HG02610 (cell line): ENCODE measurements around the gene LIF.

Experiments used
- ATAC-seq: cut with Tn5 transposase; IDR thresholded peaks from one replicate; pipeline ENCODE4 v1.9.1; 2021; ENCODE audit warnings: mild to moderate bottlenecking, moderate library complexity; ENCODE audit not compliant: unreplicated experiment

LIF gene

DNA sequence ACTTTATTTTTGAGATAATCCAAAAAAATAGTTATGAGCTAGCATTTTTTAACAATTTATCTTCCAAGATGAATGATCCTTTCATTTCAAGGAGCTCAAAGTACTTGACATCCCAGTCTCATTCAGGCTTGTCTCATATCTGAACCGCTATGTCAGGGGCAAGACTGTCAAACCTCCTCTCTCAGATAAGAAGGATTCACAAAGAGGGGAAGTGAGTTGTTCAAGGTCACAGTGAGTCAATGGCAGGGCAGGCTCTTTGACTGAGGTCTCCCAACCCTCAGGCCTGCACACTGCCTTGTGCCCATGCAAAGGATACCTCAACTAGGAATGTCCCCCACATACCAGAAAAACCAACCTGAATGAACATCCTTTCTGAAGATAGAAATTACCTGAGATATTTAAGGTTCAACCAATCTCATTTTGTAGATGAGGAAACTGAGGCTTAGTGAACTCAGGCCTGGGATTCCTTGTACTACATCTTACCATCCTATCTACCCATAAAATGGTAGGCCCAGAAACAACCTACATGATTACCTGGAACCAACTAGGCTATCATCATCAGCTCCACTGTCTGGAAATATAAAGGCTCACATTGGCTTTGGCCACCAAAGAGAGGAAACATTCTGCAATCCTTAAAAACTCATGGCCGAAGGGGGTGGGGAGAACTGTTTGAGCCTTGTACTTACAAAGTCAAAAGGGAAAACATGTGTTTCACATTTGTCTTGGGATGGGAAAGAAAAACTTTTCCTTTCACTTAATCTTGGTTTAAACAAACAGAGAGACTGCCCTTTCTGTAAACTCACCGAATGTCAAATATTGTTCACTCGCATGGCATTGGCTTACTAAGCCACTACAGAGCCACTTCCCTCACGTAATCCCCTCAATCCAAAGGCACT lies 51.1 kb downstream of the LIF start:
- no peak for ATAC-seq

DNA sequence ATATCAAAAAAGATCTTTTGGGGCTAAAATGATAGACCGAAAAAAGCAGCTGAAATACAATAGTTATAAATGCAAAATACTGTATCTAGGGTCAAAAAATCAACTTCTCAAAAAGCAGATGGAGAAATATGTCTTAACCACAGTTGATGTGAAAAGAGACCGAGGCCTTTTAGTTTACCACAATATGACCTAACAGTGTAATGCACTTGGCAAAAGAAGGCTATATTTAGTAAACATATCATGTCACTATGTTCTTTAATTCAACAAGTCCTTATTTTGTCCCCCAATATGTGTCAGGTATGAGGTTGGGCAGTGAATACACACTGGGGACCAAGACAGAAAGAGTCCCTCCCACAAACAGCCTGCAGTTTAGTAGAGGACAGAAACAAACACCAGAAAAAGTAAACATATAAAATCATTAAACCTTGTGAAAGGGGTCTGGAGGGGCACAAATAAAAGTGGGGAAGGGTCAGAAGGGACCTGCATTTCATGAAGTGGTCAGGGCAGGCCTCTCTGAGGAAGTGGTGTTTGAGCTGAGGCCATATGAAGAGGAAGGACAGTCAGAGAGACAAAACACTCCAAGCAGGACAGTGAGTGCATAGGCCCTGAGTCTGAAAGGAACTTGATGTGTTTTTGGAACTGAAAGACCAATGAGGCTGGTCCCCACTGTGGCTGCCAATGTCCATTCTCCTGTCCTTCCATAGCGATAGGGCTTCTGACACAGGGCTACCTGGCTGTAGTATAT lies 53.4 kb downstream of the LIF start:
- ATAC-seq = no peak

DNA sequence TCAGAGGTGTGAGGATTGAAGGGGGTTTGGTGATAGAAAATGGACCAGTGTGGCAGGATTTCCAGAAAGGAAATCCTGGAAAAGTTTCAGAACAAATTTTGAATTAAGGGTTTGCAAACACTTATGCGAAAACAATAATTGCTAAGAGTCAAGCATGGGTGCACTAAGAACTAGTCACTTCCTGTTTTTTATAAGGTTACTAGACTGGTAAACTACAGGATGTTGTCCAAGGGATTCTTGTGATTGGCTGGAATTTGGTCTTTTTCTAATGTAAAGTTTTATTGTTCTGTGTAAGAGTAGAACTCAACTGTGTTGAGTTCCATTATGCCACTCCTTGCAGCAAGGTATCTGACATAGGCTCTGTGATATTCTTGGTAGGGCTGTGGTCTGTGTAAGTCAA lies 54.1 kb downstream of the LIF start:
- ATAC-seq = no peak

DNA sequence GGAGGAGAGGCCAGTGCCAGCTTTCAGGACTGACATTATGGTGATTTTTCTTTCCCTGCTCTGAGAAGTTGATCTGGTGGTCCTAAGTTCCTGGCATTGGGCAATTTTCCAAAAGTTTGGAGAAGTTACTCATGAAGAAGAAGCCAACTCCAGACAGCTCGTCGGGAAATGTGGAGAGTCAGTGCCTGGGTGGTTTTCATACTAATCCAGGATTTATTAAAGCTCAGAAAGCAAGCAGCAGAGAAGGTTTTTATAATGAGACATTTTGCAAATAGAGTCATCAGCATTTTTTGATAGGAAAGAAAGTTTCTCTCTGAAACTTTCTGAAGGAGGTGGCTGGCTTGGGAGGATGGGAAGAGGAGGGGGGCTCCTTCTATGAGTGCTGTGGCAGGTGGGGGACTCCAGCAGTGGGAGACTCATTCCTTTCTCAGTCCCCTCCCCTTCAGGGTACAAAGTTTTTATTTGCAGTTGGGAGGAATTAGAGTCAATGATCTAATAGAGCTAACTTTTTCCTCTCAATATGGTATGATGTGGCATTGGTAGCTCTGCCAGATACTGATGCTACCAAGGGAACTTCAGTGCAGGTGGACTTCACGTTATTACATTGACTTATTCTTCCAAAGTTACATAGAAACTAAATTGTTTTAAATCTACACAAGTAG lies 55.4 kb downstream of the LIF start:
- no peak for ATAC-seq

DNA sequence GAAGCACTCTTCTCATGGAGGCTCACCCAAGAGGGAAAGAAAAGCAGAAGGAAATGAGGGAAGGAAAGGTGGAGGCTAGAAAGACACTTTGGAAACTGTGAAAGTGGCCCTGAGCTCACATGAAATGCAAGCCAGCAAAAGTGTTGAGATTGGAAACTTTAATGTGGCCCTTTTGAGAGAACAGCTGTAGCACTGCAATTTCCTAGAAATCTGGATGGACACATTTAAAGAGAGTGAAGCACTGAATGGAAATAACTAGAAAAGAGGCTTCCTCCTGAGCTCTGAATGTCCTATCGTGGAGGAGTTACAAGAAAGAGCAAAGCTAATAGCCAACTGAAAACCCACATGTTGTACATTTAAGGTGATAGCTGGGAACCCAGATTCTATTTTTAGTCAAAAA lies 56.0 kb downstream of the LIF start:
- ATAC-seq = no peak
